ENCODE measurements around the gene COL8A1.

The COL8A1 gene

DNA sequence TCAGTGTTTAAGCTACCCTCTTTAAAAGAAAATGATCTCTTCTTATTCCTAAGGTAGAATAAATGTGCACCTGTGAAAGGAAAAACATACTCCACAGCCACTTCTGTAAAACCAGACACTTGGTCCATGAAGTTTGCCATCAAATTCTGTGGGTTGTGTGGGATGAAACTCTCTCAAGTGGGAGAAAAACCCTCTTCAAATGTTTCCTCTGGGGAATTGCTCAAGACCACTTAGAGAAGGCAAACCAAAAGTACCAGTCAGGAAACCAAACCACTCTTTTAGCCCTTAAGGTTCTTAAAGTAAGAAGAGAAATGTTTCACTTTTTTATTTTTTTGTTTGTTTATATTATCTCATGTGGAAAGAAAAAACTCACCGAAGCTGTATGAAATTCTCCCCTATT is 1.2 kb downstream of the COL8A1 start:
- no peak for DNase-seq (ENCODE audit: low read depth)

DNA sequence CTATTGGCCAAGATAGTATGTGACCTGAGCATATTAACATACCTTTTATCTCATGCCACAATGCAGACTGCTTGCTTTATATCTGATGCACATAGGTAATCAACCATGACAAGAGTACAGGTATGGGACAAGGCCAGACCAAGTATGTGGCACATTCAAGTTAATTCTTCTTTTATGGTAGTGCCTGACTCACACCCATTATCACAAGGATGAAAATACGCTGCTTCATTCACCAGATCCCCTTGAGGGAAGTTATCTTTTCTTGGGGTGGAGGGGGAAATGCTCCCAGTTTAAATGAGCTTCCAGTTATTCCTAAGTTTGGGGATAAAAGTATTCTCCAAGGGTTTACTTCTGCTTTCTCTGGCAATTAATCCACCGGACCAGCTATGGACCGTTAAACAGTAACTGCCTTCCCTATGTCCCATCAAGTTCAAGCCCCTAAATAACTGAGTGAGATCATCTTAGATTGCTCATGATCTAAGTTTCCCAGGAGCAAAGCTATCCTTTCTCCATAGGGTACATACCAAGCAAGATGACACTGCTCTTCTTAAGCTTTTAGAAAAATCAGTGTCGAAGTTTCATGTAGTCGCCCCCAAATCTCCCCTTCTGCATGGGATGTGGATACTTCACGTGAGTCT is 1.9 kb downstream of the COL8A1 start:
- DNase-seq (ENCODE audit: low read depth), result no peak

DNA sequence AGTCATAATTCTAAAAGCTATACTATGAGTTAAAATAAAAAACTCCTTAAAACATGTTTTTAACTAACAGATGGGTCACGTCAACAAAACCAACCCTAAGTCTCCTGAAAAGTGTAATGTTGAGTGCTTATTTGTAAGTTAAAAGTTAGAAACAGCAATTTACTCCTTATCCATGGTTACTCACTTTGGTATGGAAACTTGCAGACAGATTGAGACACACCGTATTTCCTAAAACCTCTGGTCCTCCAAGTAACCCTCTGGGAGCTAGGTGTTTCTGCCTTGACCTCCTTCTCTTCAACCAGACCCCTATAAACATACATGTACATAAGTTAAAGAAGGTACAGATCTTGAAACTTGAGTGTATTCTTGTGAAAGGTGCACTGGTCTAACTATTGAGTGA is 3.1 kb downstream of the COL8A1 start:
- DNase-seq (ENCODE audit: low read depth), result no peak

DNA sequence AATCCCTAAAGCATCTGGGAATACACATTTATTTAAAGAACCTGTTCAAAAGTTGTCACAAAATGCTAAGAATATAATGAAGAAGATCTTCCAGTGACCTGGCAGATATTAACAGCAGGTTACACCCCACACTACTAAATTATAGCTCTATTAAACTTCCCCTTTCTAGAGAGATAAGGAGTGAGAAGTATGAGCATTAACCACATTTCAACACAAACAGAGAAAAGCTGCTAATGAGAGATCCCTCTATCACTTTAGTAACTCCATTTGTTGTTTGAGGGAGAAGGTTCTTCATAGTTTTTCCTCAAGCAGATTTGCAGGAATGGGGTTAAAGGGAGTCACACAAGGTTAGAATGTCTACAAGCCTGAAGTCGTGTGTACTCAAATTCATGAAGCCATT is 3.6 kb downstream of the COL8A1 start:
- DNase-seq (ENCODE audit: low read depth), result no peak

DNA sequence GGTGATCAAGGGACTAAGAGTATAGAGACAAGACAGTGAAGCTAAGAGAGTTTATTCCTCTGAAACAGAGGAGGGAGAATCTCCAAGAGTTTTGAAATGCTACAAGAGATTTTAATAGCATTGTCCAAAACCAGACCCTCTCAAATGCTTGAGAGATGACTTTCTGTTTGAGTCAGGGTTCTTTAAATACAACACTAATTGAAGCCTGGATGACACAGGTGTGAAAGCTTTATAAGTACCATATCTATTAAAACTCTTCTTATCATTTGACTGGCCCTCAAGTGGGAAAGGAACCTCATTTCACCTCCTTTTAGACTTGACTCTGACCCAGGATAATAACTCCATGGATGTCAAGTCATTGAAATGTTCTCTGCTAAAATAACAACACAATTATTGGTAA is 5.6 kb downstream of the COL8A1 start:
- no peak for DNase-seq (ENCODE audit: low read depth)

DNA sequence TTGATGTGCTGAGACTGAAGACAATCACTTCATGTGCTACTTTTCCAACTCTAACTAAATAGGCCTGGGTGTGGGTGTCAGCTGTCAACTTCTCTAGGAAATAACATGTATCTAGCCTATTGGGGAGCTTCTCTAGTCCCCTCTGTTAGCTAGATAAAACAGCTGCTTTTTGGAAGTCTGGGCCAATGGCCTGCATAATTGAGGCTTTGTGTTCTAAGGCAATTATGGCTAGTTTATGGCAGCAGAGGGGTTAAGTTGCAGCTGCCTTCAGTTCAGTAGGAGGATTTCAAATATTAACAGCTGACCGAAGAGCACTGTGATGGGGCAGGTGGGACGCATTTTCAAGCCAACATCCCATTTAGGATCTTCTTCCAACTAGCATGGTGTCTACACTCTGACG is 6.4 kb downstream of the COL8A1 start:
- DNase-seq (ENCODE audit: low read depth), result no peak

DNA sequence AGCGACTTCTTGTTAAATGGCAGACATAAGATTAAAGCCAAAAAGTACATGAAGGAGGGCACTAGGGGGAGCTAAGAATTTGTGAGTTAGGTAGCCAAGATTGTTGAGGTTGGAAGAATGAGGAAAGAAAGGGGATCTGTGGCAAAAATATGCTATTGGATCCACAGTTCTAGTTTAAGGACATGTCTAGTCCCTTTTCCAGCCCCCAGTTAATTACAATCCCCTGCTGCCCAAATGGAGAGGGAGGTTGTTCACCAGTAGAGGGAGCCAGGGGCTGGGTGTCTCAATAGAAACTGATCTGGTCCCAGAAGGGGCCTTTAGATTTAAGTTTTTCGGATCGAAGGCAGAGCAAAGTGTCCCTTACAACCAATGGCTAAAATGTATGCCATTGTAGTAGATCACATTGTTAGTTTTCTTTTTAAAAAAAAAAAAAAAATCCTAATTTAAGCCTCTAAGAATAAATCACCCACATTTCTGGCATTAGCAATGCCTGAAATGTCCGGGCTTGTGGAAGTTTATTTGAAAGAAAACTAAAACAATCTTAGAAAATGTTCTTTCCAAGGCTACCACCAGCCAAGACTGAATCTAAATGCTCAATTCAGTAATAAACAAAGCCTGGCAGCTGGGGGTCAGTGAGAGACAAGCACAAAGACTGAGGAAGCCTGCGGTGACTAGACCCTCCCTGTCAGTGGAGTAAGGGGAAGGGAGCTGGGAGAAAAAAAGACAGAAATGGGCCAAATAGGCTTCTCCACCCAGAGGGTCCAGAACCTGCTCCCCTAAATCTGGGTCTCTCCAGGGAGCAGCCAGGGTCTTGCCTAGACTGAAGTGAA is 7.1 kb downstream of the COL8A1 start:
- DNase-seq (ENCODE audit: low read depth), result no peak

DNA sequence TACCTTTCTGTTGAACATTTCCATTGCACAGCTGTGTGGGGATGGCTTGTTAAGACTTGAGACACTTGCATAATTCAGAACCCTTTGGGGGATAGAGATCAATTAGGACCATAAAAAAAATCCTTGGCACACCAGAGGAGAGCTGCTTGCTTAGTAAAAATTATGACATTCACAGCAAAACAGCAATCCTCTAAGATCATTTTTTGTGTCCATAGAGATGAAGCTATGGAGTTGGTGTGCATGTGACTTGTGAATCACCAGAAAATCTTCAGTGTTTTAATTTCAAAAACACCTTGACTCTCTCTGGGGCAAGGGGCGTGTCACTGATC is 7.7 kb downstream of the COL8A1 start:
- no peak for DNase-seq (ENCODE audit: low read depth)

DNA sequence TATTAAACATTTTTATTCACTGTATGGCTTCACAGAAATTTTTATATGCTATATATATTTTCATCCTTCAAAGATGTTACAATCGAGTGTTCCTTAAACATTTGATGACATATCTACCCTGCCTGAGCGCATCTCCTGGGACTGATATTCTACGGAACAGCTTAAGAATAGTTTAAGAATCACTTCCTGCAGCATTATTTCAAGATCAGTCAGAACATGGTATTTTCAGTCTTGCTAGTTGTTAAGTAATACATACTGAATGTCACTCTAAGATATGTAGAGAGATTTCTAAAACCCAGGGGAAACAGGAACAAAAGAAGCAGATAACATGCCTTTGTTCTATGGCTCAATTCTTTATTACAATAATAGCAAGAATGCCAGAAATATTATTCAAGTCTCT is 8.7 kb downstream of the COL8A1 start:
- no peak for DNase-seq (ENCODE audit: low read depth)

DNA sequence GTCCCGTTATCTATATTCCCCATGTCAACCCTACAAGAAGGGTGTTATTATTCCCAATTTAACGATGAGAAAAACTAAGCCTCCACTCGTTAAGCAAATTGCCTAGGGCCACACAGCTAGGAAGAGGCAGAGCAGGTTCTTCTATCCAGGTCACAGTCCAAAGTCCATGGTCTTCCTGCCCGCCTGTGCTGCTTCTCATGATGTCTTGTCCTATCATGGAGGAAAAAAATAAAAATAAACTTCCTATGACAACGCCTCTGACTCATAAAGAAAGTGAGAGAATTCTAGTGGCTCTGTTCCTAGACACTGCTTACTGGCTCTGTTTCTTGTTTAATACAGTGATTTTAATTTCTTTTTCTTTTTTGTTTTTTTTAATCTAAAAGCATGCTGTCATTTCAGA is 9.7 kb downstream of the COL8A1 start:
- no peak for DNase-seq (ENCODE audit: low read depth)

DNA sequence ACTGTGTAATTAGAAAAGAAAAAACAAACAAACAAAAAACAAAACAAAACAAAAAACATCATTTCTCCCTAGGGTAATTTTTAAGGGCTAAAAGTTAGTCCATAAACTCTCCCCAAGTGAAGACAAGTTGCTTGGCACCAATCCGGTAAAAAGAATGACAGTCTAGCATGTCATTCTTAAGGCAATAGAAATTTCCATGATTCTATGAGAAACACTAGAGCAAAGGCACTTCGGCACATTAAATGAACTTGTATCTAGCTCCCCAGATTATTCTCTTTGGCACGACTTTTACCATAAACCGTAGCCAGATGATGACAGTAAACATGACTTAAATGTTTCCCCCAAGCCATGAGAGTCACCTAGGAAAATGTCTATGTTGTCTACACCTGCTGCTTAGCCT is 10.1 kb downstream of the COL8A1 start:
- DNase-seq (ENCODE audit: low read depth), result no peak

DNA sequence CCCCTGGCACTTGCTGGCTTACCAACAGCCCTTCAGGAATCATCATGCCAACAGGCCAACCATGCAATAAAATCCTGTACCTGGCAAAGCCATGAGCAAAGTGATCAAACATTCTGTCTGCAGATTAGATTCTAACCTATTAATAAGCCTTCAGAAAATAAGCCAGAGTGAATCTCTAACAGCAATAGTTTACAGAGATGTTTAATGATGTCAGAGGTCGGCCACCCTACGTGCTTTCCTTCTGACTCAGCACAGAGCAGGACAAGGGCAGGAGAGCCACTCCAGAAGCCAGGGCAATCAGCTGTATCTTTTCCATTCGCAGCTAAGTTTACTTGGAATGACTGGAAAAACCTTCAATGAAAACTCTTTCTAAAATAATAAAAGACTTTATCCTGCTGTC is 13.1 kb downstream of the COL8A1 start:
- no peak for DNase-seq (ENCODE audit: low read depth)

DNA sequence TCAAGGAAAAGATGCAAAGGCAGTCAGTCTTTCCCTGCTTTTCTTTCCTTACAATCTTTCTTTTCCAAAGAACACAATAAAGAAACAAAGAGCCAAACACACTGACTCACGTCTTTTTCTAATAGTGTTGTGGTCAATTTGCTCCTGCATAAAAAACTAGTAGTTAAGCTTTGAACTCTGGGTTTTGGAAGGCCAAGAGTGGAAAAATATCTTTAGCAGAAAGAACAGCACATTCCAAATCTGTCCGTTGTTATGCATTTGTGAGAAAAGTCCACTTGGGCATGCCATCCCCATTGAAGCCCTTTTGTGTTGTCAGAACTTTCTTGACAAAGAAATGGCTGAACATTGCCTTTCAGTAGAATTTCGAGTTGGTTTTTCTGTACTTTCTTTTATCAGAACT is 18.2 kb downstream of the COL8A1 start:
- no peak for DNase-seq (ENCODE audit: low read depth)

DNA sequence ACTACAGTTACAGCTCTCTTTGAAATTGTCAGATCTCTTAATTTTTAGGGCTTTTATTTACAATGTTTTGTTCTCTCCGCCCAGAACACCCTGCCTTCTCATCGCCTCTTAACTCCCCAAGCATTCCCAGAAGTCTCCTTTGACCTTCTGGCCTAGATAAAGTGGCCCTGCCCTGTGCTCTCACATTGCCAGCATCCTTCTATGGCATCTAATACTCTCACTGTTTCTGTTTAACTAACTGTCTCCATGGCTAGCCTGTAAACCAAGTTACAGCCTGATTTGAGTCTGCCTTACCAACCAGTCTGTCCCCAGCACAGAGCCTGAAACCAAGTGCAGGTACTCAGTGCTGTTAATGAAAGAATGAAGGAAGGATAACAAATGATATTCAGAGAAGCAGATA is 19.9 kb downstream of the COL8A1 start:
- no peak for DNase-seq (ENCODE audit: low read depth)

DNA sequence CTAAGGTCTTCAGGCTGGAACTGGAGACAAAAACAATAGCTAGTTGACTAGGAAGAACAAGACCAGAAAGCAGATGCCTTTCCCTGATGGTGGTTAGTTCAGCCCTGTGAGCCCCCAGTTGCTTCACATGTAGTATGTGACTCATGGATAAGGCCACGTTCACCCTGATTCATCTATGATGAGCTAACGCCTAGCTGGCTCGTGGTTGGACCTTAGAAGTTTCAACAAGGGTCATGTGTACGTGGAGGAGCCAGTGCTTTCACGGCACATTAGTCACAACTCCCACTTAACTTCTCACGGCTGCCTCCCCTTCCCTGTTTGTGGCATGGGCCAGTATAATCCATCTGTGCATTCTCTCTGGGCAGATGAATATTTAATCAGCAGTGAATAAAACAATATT is 20.6 kb downstream of the COL8A1 start:
- DNase-seq (ENCODE audit: low read depth), result no peak

DNA sequence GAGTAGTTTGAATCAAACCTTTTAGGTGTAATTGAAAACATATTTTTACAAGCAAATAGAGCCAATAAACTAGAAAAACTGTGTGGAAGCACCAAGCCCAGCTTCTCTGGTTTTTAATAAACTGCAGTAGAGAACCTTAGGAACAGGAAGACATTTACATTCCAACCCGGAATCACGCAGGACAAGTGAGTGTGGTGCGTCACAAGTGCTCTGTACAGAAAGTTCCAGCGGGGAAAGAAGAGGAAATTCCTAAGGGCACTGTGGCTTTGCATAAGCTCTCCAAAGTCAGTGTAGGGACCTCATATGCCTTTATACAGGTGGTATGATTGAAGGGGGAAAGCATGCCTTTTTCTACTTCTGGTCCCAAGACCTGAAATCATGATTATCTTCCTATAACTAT is 21.6 kb downstream of the COL8A1 start:
- DNase-seq (ENCODE audit: low read depth), result no peak

DNA sequence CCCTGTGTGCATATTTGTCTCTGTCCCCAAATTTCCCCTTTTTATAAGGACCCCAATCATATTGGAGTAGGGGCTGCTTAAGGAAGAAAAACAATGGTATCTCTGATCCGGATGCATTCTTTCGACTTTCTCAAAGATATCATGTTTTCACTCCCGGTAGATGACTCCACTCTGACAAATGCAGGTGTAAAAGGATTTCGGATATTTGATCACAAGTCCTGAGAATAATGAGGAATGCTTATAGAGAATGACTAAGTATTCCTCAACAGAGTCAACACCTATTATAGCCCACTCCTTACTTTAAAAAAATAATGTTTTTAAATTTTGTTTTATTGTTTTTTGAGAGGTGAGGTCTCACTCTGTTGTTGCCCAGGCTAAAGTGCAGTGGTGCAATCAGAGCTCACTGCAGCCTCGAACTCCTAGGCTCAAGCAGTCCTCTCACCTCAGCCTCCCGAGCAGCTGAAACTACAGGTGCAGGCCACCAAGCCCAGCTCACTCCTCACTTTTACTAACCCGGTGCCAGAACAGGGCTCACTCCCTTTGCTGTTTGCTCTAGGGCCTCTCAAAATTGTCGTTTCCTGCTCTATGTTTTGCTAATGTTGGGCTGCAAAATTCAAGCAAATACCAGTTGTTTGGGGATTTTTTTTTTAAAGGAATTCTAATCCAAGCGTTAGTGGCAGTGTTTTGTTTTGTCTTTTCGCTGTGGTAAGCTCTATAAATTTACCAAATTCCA is 24.6 kb downstream of the COL8A1 start:
- DNase-seq (ENCODE audit: low read depth), result no peak

DNA sequence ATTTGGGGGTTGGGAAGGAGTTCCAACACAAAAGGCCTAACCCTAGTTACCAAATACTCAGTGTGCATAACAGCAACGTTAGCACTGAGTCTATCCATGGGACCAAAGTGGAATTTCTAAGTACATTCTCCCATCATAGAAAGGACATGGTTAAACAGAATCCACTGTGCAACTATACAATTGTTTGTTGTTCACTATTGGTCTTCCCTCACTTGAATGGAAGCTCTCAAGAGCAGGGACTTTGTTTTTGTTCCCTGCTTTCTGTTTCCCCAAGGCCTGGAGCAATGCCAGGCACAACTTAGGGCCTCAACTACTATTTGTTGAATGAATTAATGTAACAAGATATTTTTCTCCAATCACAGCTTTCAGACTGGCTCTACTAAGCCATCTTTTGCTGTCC is 25.6 kb downstream of the COL8A1 start:
- no peak for DNase-seq (ENCODE audit: low read depth)

DNA sequence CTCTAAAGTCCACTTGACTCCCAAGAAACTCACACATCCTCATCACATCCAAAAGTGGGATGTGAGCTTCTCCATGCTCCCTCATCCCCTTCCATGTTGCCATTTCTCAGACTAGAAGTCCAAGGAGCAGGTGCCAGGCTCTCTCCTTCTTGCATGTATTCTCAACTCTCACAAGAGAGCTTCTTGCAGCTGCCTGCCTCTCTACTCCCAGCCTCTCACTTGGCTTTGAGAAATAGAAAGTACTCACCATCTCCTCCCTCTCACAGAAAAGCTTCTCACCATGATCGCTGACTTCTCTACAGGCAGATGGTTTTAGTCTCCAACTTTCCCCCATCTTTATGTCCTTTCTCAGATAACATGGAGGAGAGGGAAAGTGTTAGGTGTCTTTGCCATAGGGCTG is 26.6 kb downstream of the COL8A1 start:
- no peak for DNase-seq (ENCODE audit: low read depth)

DNA sequence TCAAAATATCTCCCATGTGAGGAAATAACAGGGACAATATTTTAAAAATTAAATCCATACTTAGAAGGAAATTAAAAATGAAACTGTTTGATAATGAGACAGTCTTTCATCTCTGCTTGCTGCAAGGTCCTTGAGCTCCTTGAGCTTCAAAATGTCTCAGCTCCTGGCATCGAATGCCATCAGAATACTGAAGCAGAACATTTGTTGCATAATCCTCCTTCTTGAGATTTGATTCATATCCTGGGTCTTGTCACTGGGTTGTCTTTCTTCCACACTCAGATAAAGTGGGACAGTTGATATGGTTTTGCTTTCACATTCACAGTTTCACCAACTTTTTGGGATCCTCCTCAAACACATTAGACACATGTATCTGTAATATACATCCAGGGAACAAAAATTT is 27.8 kb downstream of the COL8A1 start:
- no peak for DNase-seq (ENCODE audit: low read depth)

DNA sequence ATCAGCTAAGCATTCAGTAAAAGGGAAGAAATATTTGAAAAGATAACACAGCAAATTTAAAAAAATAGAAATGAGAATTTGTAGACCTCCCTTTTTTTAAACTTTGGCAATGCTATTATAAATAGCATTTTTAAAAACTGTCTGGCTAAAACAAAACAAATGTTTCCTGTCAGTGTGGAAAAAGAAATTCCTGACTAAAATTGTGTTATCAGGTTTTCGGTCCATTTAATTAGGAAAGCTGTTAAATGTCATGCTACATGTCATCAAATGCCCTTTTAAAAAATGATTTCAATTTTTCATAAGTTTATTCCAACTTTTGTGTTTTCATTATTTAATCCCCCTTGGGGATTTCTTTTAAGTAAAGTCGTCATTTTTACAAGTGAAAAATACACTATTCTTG is 29.6 kb downstream of the COL8A1 start:
- no peak for DNase-seq (ENCODE audit: low read depth)

DNA sequence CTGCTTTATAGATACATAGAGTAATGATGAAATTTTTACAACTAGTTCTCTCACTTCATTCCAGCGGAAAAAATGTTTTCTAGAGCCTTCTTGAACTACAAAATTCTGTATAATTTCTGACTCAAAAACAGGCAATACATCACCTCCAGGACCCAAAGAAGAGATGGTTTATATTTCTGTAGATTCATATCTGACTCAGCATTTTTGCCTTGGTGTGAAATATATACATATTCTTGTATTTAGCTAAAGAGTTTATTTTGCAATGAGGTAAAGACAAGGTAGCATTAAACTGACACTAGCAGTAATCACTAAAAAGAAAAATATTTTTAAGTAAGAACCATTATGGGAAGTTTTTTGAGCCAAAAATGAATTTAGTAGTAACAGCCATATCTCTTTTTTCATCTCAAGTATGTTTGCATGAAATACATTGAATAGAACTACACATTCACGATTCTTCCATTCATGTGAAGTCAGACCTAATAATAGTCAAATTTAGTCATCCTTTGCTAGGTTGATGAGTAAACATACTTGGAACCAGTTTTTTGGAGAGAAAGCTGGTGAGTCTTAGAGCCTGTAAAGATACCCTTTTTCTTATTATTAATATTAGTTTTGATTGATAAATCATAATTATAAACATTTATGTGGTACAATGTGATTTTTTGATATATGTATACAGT is 31.6 kb downstream of the COL8A1 start:
- DNase-seq (ENCODE audit: low read depth), result no peak

DNA sequence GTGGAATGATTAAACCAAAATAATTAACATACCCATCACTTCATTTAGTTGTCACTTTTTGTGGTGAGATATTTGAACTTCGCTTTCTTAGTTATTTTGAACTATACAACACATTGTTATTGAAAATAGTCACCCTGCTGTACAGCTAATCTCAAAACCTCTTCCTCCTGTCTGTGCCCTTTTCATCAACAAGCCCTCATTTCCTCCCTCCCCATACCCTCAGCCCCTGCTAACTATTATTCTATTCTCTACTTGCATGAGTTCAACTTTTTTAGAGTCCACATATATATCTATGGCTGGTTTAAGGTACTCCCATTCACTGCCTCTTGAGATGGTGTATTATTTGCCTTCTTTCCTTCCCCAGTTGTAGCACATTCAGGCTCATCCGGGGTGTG is 32.2 kb downstream of the COL8A1 start:
- DNase-seq (ENCODE audit: low read depth), result no peak
